GM18868 (cell line): Measurements from ENCODE around the gene MCC.
"Not testable (repeated sequence)": the region's sequence is repeated elsewhere in the genome, so short reads cannot be mapped to it uniquely, and the experiment has no call there.

Experiments
- ATAC-seq: cut with Tn5 transposase; IDR thresholded peaks from one replicate; pipeline ENCODE4 v1.9.1; 2021; ENCODE audit warnings: mild to moderate bottlenecking, moderate library complexity; ENCODE audit not compliant: unreplicated experiment

The MCC gene

DNA sequence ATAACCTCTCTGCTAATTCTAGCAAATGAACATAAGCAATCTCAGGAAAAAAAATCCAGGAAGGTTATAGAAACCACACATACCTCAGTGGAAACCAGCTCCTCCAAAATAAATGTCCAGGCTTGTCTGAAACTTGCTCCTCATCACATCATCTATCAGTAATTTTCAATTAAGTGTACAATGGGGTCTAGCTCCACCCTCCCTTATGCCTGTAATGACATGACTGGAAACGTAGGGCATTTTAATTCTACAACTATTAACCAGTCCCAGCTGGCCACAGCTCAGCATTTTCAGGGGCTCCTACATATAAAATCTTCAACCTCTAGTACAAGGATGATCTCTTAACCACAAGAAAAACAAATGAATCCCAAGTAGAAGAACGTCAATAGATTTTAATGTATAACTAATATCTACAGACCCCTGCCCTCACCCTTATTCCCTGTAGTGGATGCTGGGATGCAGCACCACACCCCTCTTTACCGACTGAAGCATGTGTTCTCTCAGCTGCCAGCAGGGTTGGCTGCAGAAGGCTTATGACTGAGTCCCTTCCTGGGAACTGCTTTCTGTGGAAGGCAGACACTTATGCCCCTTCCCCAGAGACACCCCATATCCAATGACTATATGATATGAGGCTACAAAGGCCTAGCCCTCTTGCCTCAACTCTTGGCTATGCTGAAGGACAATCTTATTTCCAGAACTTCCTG, 60.2 kb downstream of the MCC start:
- ATAC-seq = no peak

DNA sequence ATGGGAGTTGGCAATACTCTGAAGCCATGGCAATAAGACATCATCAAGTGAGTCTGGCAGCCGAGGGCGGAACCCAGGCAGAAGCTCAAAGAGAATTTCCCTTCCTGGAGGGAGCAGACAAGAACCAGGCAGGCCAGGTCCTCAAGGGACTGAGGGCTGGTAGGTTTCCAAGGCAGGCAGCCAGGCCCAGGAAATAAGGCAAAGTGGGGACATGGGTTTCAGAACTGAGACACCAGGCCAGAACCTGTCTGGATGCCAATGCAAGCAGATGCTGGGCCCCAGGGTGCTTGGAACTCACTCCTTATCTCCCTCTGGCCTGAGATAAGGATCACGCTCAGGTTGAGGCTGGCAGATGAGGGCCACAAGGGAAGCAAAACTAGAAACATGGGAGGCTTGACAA, 62.3 kb downstream of the MCC start:
- ATAC-seq = no peak

DNA sequence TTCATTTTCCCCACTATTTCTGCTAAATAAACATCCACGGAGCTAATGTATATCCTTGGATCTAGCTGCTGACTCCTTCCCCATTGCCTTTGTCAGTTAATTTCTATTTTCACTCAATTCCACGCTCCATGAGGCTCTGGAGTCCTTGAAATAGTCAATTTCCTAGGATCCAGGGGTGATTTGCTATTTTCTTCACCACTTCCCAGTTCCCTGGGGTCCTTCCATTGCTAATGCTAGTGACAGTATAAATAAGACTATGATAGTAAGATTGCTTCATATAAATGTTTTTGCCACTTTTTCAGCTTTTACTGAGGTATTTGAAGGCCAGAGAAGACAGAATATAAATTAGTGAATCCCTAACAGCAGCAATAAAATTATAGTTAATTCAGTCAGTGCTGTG, 66.6 kb downstream of the MCC start:
- ATAC-seq = no peak

DNA sequence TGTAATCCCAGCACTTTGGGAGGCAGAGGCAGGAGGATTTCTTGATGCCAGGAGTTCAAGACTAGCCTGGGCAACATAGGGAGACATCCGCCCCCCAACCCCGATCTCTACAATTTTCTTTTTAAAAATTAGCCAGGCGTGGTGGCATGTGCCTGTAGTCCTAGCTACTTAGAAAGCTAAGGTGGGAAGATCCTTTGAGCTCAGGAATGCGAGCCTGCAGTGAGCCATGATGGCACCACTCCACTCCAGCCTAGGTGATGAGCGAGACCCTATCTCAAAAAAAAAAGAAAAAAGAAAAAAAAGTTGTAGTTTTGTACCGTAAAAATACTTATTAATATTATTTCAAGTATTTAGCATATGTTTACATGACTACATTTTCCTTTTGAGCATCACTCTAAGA, 82.7 kb downstream of the MCC start:
- ATAC-seq = no peak

DNA sequence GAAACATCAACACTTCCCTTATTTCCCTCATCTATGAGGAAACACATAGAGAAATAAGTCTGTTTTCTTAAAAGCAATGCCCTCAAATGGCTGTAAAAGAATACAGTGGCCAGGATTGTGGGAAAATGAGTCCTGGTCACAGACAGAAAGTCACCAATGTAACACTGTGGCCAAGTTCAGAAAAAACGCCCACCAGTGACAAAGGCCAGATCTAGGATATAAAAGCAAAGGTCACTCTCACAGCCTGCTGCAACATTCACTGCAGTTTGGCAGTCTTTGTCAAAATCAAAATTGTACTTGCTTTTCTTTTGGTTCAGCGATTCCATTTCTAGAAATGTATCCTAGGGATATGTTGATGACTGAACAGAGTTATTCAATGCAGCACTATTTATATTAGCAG, 84.0 kb downstream of the MCC start:
- no peak for ATAC-seq

DNA sequence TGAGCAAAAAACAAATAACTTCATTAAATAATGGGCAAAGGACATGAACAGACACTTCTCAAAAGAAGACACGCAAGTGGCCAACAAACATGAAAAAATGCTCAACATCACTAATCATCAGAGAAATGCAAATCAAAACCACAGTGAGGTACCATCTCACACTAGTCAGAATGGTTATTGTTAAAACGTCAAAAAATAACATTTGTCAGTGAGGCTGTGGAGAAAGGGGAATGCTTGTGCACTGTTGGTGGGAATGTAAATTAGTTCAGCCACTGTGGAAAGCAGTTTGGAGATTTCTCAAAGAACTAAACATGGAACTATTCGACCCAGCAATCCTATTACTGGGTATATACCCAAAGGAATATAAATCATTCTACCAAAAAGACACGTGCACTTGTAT, 90.3 kb downstream of the MCC start:
- not testable (repeated sequence) for ATAC-seq

DNA sequence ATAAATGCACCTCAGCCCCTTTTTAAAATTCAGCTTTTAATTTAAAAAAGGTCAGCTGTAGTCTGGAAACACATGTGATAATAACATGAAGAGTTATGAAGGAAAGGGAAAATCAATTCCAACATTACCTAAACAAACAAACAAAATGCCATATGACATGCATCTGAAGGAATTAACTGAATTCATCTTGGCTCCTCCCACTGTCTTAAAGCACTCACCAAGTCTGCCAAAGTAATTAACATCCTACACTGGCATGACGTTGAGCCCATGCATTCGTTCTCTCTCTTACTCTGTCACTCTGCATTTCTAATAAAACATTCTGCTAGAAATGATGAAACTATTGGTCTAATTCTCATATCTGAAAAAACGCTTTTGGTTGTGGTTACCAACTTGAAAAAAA, 91.2 kb downstream of the MCC start:
- ATAC-seq = no peak

DNA sequence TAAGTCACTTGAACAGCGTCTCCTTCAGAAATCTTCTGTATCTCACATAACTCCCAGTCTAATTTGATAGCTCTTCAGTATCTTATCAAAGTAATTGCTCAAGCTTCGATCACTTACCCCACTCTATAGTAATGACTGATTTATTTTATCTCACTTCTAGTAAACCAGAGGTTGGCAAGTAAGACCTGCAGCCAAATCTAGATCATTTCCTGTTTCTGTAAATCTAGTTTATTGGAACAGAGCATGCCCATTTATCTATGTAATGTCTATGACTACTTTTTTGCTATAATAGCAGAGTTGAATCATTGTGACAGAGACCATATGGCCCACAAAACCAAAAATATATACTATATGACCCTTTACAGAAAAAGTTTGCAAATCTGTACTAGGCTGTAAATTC, 93.6 kb downstream of the MCC start:
- no peak for ATAC-seq

DNA sequence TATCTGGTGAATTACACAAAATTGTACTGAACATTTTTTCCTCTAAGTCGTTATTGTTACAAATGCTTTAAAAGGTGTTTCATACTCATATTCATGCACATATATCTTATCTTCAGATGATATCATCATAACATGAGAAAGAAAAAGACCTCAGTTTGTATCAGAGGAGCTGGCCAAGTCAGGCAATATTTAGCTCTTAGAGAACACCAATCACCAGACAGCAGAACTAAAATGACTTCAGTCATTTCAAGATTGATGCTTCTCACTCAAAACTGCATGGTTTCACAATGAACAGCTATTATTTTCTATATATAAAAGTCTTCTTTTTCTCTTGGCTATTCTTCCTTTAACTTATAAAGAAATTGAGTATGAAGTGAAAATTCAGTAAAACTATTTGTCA, 98.0 kb downstream of the MCC start:
- ATAC-seq = no peak

DNA sequence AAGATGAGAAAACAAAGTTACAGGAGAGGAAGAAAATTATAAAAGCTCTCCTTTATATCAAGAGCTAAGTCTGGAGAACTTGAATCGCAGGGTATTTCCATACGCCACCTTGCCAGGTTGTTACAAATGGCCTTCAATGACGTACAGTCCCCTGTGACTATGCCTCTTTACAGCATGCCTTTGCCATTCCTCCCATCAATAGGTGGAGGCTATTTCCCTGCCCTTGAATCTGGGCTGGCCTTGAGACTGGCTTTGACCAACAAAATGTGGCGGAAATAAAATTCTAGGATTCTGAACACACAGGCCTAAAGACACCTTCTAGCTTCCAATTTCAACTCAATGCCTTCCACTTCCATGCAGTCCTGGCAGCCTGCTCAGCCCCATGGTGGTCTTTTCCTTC, 99.1 kb downstream of the MCC start:
- no peak for ATAC-seq

DNA sequence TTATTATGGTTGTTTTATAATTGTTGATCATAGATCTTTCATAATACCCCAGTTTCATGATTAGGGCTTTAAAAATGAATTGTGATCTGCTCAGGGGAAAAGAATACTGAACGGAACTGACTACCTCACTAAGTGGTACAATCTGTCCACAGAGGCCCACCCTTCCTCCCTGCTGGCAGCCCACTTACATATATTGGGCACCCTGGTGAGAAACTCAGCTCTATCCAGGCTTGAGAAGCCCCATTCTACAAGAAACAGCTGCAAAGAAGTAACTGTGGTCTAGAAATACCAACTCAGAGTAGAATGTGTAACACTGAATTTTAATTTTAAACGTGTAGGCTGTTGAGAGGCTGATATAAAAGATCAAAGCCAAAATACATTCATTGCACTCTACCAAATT, 100.4 kb downstream of the MCC start:
- ATAC-seq = no peak

DNA sequence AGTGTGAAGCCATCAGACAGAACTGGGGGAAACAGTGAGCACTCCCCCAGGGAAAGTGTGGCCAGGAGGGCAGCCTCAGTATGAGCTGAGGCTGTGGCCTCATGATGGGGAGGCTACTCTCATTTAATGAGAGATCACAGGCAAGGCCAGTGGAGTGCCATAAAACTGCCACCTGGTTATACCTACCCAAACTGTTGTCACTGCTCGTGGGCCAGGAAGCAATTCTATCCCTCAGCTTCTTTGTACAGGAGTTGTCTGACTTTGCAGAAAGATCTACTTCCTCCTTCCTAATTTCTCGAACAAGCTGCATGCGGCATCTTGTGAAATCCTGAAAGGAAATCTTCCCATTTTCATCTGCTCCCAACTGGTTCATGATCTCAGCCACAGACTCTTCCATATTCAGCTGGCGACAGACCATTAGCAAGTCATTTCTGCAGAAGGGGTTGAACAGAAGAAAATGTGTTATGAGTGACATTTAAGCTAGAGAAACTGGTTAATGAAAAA, 103.4 kb downstream of the MCC start:
- ATAC-seq = no peak

DNA sequence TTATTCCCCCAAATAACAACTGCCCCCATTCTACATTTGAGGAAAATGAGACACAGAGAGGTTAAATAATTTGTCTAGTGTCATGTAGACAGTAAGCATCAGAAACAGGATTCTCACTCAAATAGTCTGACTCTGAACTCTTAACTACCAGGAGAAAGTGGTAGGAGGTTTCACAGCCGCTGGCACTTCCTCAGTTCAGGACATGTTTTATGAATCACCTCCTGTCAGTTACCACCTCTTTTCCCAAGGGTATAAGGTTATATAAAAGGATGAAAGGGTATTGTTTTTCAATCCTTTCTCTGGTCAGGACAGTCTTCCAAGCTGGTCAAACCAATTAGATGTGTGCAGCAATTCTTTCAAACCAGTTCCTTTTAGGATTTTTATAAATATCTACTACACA, 105.5 kb downstream of the MCC start:
- ATAC-seq = no peak

DNA sequence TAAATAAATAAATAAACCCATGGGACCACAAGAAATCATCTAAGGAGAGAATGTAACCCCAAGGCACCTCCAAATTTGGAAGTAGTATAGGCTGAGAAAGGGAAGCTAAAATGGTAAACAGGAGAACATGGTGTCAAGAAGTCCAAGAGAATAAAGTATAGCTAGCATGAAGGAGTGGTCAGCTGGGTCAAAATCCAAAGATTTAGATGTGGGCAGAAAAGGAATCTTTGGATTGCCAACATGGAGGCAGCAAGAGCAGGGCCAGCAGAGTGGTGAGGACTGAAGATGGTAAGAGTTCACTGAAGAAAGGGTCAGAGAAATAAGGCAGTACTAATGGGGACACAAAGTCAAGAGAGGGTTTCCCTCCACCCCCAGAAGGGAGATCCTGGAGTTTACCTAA, 106.5 kb downstream of the MCC start:
- ATAC-seq = no peak

DNA sequence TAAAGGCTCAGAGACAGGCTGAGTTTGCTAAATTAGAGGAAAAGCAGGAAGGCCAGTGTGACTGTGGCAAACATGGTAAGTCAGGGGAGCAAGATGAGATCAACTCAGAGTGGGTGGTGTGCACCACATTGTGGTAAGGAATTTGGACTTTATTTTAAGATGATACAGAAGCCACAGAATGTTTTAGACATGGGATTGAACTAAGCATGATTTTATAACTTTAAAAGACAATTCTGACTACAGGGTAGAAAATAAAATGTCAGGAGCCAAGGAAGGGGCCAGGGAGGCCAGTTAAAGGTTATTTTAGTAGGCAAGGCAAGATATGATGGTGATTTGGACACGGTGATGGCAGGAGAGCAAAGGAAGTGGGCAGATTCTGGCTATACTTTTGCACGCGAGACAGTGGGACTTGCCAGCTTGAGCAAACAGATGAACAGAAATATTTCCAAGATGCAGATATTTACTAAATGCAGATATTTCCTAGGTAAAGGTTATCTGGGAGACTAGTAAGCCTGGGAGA, 107.4 kb downstream of the MCC start:
- no peak for ATAC-seq

DNA sequence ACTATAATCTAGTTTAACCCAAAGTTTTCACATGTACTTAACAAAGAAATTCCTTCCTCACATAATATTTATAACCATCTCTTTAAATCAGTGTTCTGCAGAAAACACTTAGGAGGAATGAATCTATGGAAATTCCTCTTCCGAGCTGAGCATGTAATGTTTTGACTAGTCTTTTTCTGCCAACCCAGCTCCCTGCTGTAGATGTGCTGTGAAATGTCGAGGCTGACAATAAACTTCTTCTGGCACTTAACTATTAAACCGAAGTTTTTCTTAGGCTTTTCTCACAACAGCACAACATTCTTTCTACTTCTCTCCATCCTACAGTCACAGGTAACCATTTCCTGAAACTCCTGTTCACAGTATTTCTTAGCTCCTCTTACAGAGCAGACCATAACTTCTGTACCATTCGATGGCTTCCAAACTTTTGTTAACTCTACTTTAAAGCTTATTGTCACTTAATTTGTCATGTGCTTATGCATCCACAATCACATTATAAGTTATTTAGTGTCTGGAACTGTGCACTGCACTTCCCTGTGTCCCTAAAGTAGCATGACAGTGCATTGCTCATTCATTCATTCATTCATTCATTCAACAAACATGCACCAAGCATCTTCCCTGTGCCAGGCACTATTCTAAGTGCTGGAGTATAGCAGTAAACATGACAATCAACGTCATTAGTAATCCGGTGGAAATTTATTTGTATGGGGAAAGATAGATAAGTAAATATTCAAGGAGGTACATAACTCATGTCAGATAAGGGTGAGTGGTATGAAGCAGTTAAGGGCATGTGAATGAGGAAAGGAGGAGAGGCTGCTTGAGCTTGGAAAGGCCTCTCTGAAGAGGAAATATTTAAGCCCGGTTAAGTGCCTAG, 108.1 kb downstream of the MCC start:
- no peak for ATAC-seq

DNA sequence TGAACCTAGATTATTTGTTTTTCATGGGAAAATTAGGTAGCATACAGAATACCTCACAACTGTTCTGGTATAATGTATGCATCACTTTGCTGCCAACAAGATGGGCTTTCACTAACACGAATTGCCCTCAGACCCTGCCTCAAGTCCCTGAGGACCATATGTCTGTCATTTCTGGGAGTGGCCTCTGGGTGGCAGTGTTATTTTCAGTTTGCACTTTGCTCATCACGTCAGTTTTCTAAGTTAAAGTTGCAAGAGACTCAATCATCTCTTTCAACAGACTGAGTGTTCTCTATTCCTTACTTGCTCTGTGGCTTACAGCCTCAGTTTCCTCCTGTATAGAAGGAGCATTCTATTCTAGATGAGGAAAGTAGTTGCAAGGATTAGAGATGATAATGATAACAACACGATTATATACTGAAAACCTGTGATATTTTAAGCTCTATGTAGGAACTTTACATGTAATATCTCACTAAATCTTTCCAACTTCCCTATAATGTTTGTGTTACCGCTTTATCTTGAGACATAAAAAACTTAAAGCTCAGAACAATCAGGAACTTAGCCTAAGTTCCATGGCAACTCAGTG, 109.2 kb downstream of the MCC start:
- peak; percentile 89 for ATAC-seq

DNA sequence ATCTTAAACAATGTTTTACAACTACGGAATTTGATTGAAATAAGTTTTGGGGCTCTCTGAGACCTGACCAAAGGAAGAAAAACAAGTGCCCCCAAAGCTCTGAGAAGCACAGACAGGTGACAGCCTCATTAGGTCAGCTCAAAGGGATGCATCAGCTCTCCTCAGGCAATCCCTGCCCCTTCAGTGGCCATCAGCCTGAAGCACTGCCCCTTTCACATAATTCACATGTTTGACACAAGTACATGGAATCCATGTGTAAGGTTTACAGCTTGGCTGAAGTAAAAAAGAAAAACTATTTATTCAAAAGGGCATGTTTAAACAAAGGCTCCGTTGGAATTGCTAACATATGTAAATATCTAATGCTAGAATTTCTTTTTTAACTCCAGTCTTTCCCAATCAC, 109.7 kb downstream of the MCC start:
- no peak for ATAC-seq

DNA sequence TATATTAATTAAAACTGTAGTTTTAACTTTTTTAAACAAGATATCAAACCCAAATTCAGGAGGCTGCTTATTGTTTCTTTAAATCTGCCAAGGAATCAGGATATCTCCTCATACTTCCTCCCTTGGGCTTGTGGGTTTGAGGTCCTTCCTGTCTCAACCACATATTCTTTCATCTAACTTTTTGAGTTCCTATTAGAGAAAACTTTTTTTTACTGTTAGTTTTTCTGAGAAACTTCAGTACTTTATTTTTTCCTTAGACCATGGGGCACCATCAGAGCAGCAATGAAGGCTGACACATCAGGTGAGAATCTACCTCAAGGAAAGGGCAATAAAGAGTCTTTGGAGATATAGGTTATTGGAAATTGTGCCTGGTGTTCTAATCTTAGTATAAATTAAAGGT, 110.2 kb downstream of the MCC start:
- no peak for ATAC-seq

DNA sequence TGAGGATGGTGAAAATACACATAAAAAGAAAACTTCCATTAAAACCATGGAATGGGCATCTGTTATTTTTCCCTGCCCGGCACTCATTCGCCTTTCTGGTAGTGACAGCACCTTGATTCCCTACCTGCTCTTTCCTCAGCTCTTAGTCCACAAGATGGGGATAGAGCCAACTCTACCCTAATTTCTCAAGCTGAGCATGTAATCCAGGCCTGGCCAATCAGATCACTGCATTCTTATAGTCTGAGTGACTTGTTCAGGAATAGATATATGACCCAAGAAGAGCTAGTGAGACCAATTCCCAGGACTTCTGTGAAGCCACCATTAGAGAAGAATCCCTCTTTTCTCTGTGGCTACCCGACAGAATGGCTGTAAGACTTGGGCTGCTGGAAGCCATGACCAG, 111.6 kb downstream of the MCC start:
- no peak for ATAC-seq

DNA sequence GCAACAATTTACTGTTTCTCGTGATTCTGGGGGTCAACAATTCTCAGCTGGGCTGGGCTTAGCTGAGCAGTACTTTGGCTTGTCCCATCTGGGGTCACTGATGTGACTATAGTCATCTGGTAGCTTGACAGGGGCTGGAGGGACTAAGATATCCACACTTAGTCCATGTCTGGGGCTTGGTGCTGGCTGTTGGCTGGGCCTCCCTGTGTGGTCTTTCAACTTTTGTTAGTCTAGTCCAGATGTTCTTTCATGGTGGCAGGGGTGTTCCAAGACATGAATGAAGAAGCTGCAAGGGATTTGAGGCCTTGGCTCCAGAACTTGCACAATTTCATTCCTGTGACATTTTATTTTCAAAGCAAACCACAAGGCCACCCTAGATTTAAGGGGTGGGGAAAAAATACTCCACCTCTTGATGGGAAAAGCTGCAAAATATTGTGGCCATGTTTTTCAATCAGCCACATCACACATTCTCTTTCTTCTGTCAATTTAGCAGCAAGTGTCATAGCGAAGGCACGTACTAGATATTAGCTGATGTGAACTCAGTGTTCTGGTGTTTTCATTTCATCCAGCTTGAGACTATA, 112.7 kb downstream of the MCC start:
- ATAC-seq = no peak
